Hematopoietic multipotent progenitor cell treated with erythropoietin and hydrocortisone succinate and interleukin-3 and kit ligand, for 15 days (in vitro differentiated cells): ENCODE measurements around the gene CACNB4.
A peak's percentile ranks its signal among the peaks of the same experiment; 100 is the strongest.
"Not testable (repeated sequence)": the region's sequence is repeated elsewhere in the genome, so short reads cannot be mapped to it uniquely, and the experiment has no call there.

Source experiments
- DNase-seq: peaks from one replicate; pipeline ENCODE4 v3.0.0-alpha.2; 2015; ENCODE audit warnings: low spot score

CACNB4 gene

DNA sequence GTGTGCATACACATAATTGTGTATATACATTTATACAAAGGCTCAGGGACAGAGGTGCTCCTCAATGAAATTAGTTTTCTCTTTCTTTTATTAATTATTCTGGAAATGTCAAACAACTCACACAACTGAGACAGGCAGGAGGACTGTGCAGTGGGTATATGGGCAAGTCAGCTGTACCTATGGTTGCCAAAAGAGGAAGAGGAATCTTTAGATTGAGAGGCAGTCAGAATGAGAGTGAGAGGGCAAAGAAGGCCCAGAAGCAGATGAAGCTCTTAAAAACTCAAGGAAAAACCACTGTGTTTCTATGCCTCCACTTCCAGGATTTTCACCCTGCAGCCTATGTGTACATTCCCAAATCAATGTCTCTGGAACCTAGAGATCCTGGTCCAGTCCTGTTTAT, 79.1 kb downstream of the CACNB4 start:
- no peak for DNase-seq

DNA sequence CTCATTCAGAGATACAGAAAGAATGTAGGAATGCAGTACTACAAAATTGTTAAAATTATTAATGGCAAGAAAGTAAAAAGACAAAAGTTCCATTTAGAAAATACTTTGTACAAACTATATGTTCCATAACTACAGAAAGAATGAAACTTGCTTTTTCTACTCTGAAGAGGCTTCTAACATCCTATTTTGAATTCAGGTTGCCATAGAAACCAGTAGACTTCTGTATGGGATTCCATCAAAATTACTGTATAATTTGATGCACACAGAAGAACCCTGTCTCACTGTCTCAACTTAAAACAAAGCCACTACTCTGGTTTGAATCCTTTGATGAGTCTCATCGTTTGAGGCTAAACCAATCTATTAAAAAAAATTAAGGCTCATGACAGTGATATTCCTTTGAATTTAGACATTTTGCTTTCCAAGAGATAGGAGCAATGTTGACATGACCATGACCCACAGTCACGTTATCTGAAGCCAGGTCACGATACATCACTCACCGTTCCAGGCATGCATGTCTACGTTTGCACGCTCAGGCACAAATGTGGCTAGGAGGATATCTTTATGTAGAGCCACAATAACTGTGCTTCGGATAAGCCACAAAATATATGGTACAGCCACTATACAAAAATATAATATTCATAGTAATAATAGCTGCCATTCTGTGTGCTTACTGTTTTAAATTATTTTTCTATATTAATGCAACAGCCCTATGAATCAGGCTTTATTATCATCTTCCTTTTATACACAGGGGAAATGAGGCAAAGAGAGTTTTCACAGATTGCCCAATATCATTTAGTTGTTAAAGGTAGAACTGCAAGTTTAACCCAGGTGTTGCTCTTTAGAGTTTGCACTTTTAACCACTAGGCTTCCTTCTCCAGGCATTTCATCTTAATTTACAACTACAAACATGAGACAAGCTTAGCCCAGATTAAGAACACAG, 82.4 kb downstream of the CACNB4 start:
- no peak for DNase-seq

DNA sequence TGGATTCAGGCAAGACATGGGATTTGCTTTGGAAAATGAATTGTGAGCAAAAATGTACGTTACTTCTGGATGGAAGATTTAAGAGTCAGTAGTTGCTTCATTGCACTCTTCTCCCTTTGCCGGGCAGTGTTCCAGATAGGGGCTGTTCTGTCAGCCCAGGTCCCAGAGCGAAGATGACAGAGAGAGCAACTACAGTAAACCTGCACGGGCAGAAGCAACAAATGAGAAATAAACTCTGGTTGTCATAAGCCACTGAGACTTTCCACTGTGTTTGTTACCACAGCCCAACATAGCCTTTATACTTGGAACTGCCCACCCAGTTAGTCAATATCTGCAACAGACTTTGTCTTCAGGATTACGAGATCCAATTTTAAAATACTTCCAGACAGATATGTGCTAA, 83.3 kb downstream of the CACNB4 start:
- DNase-seq = no peak

DNA sequence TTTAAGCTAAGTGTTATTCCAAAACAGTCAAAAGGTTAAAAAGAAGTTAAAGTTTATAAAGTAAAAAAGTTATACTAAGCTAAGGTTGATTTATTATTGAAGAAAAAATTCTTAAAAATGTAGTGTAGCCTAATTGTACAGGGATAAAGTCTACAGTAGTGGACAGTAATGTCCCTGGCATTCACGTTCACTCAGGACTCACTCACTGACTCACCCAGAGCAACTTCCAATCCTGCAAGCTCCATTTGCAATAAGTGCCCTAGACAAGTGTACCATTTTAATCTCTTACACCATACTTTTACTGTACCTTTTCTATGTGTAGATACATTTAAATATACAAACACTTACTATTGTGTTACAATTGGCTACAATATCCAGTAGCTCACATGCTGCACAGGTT, 86.1 kb downstream of the CACNB4 start:
- DNase-seq = no peak

DNA sequence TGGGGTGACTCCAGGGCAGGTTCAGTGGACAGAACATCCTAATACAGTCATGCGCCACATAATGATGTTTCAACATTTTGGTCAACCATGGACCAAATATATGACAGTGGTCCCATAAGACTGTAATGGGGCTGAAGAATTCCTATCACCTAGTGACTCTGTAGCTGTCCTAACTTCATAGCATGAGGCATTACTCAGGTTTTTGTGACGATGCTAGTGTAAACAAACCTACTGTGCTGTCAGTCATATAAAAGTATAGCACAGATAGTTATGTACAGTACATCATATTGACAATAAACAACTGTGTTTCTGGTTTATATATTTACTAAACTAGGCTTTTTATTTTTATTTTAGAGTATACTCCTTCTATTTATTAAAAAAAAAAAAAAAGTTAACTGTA, 87.1 kb downstream of the CACNB4 start:
- DNase-seq = no peak

DNA sequence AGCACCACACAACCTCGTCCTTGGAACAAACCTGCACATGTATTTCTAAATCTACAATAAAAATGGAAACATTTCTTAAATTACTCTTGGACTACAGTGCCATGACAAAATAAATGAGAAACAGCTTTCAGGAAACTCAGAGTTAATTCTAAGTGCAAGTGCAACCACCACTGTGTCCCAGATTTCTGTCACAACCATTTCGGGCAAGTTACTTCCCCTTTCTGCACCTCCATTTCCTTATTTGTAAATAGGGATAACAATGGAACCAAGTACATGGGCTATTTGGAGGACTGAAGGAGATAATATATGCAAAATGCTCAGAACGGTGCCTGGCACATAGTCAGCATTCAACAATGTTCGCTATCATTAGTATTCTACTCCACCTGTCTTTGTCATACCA, 93.2 kb downstream of the CACNB4 start:
- no peak for DNase-seq

DNA sequence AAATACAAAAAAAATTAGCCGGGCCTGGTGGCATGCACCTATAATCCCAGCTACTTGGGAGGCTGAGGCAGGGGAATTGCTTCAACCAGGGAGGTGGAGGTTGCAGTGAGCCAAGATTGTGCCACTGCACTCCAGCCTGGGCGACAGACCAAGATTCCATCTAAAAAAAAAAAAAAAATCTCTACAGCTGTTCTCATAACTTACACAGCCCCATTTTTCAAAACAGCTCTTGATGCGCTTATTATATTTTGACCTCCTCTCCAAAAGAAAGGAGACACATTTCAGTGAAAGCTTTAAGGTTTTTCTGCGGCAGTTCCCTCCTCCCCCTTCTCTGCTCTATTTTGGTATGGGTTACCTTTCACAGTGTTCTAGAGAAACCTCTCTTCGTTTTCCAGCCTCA, 95.6 kb downstream of the CACNB4 start:
- DNase-seq = not testable (repeated sequence)

DNA sequence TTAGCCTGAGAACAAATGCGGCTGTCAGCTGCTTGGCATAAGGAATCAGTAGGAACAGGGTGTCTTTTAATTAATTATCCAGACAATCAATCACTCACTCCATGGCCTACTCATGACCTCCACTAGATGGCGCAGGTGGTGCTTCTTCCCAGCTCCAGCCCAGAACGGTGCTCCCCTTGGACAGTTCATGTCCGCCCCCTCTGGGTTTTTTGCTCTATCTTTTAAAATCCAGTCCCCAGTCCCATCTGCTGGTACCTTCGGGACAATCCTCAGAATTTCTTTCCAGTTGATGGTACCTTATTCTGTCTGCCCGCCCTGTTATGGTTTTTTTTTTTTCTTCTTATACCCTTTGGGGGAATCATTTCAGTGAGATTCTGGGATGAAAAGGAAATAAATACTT, 99.8 kb downstream of the CACNB4 start:
- DNase-seq = peak; percentile 49

DNA sequence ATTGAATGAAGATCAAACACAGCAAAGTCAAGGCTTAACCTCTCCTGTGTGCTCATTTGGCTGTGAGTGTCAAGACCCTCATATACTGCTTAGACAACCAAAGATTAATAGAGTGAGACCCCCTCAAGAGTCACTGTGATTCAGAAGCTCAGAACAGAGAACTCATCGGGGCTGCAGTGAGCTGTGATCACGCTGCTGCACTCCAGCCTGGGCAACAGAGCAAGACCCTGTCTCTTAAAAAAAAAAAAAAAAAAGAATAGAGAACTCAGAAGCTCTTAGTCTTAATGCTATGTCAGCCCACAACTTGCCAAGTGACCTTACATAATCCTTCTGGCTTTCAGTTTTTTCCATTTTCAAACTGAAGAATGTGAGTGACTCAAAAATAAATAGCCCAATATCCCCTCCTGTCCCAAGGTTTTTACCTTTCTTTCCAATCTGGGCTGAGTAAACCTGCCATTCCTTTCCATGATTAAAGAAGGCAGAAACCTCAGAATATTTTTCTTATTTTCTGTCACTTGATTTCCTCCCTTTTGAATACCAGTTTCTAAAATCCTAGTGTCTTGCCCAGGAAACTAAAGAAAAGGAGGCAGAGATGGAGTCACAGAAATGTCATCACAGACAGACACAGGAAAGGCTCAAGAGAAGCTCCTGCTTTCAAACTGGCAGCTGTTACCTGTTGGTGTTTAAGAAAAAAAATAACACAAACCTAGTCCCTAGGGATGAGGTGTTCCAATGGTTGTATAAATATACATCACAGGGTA, 102.4 kb downstream of the CACNB4 start:
- DNase-seq = no peak

DNA sequence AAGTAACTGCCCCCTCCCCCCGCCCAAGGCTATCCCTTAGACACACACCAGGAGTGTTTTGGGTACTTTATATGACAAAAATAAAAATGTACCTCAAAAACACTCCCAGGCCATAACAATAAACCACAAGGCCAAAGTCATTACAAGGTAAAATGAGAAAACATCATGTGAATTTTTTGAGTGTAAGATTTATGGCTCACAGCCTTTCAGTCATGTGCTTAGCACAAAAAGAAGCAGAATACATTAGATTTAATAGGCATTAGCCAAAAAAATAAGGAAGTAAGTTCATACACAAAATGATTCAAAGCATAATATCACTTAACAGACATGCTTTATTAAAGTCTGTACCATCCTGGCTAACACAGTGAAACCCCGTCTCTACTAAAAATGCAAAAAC, 103.7 kb downstream of the CACNB4 start:
- no peak for DNase-seq

DNA sequence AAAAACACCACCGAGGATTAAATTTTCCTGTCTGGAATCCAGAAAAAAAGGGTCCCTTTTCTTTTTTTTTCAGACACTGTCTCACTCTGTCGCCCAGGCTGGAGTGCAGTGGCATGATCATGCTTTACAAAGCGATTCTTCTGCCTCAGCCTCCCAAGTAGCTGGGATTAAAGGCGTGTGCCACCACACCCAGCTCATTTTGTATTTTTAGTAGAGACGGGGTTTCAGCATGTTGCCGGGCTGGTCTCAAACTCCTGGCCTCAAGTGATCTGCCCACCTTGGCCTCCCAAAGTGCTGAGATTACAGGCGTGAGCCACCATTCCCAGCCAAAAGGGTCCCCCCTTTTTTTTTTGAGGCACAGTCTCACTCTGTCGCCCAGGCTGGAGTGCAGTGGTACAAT, 104.7 kb downstream of the CACNB4 start:
- not testable (repeated sequence) for DNase-seq

DNA sequence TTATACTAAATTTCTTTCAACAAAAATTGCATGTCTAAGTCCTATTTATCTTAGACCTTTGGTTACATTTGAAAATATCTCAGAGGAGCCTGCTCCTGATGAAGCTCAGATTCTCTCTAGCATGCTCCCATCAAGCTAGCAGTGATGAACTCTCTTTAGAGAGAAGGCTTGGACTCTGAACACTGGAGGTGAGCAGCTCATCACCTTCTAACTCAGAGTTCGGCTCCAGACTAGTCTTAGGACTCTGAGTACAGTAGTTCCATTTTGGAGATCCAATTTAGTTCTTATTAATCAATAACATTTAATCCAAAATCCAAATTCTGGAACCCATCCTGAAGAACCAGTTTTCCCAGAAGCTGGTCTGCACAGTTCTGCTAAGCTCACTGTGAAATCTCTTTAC, 107.8 kb downstream of the CACNB4 start:
- no peak for DNase-seq

DNA sequence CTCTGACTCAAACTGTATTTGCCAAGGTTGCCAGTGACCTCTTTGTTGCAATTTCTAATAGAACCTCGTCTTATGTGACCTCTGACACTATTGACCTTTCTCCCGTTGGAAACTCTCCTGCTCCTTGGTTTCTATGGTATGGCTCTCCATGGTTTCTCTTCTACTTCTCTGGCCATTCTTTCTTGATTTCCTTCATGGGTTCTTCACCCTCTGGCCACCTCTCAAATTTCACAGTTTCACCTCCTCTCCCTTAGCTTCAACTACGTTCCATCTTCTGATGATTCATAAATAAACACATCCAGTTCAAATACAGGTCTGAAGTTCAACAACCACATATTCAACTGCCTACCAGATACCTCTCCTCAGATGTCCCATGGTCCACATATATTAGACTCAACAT, 109.5 kb downstream of the CACNB4 start:
- no peak for DNase-seq

DNA sequence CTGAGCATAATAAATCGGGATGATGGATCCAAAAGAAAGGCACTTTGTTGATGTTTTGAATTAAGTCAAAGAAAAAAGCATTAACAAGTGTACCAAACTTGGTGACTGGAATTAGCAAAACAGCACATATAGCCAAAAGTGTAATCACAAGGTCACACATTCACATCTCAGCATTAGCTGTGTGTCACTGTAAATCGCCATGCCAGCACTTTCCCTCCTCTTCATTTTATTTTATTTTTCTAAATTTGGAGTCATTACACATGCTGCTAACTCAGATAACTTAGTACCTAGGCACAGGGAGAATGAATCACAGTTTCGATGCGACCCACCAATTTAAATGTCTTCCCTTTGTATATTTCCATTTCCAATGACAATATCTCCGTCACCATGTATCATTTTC, 111.4 kb downstream of the CACNB4 start:
- DNase-seq = no peak

DNA sequence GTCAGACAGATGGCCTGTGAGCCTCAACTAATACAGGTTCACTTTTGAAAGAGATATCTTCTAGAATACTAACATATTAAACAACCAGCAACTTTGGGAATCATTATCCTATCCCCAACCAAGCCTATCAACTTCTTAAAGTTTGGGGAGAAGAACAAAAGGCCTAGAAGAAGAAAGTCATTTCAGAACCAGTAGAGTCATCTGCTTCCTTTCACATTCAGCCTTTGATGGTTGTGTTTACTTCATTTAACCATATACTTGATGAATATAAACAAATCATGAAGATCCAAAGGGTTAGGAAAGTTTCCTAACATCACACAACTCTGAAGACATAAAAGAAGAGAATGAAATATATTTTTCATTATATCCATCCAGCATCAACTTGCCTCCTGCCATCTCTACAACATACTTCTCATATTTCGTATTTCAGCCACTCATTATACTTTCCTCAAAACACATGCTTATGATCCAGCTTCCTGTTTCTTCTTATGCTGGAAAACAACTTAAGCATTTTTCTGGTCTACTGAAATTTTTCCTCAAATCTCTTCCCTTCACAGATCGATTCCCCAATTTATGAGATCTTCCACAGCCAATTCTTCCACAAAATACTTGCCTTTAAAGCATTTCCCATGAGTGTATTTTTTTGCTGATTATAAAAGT, 114.3 kb downstream of the CACNB4 start:
- DNase-seq = no peak

DNA sequence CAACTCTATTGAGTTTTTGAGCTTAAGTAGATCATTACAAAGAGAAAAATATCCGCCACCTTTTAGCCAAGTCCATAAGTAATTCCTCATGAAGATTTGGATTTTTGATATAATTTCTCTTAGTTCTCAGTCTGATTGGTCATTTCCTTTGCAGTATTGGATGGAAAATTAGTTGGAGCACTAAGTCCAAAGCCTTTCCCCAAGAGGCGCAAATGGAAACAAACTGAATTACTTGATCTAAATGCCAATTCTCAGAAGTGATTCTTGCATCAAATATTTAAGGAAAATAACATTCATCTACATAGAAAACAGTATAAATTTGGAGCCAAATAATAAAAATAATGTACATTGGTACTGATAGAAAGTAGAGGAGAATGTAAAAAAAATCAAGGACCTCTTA, 115.6 kb downstream of the CACNB4 start:
- DNase-seq = no peak

DNA sequence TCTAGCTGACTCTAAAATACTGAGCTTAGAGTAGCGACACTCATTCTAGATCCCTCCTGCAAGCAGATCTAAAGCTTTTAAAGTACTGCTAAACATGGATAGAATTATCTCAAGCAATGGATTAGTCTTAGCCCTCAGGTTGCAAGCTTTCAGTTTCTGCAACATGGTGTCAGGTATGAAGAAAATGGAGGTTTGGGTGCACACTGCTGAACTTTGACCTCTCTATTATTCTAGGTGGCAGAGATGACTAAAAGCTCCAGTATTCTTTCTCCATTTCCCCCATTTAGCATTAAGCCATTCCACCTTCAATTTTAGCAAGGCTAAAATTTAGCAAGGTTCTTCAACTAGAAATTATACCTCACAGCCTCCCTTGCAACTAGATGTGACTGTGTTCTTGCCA, 117.0 kb downstream of the CACNB4 start:
- no peak for DNase-seq

DNA sequence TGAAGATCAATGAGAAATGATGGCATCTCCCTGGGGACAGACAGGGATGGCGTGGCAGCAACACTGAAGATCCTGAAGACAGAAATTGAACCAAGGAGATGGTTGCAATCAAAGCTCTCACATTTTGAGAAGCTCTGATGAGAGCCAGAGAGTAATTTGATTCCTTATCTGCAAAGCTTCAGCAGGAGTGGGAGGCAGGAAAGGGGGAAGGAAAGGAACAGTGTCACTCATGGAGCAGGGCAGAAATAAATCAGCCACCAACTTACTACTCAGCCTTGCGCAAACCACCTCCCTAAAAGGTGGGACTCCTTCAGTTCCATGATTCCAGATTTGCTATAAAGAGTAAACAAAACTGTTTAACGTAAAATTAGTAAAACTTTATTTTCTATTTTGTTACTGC, 119.2 kb downstream of the CACNB4 start:
- DNase-seq = no peak

DNA sequence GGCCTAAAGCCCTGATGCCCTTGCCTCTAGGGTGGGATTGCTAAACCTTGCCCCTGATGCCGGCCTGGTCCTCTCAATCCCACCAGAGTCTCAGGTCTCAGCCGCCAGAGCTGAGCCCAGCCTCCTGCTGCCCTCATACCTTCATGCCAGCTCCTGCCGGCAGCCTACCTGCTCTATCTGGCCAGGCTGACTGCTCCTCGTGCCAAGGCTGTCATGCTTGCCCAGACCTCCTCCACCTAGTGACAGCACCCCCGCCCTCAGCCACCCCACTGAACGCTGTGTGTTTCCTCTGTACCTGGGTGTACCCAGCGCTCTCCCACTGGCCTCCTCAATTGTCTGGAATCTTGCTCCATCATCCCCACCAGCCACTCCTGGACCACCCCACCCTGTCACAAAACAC, 120.1 kb downstream of the CACNB4 start:
- DNase-seq = no peak

DNA sequence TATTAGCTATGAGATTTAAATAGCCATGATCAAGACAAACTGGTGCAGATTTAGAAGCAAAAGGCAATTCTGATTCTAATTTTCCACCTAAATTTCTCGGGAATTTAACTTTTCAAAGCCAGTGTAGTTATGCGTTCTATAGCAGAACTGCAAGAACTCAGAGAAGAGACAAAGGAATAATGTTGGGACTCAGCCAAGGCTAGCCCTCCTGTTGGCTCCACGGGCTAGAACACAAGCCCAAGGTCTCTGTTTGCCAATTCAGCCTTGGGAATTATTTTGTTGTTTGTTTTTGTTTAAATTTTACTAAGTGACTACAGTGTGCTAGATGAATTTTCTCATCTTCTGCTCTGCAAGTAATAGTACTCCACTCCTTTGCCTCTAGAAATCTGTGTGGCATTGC, 121.2 kb downstream of the CACNB4 start:
- DNase-seq = no peak

DNA sequence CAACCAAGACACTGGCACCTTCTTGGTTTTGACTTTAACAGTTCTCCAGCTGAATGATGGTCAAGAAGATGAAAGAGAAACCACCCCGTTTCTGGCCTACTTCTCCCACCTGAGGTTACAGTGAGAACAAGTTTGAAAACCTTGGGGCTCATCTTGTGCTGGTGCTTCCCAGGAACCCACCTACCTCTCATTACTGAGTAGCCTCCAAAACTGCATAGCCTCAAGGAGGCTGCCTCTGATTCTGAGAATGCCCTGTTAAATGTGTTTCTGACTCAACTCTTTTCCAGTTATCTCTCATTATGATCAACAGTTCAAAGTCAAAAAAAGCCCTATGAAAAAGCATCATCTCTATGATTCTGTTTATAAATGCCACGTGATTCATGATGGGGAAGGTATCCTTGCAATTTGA, 121.9 kb downstream of the CACNB4 start:
- no peak for DNase-seq

DNA sequence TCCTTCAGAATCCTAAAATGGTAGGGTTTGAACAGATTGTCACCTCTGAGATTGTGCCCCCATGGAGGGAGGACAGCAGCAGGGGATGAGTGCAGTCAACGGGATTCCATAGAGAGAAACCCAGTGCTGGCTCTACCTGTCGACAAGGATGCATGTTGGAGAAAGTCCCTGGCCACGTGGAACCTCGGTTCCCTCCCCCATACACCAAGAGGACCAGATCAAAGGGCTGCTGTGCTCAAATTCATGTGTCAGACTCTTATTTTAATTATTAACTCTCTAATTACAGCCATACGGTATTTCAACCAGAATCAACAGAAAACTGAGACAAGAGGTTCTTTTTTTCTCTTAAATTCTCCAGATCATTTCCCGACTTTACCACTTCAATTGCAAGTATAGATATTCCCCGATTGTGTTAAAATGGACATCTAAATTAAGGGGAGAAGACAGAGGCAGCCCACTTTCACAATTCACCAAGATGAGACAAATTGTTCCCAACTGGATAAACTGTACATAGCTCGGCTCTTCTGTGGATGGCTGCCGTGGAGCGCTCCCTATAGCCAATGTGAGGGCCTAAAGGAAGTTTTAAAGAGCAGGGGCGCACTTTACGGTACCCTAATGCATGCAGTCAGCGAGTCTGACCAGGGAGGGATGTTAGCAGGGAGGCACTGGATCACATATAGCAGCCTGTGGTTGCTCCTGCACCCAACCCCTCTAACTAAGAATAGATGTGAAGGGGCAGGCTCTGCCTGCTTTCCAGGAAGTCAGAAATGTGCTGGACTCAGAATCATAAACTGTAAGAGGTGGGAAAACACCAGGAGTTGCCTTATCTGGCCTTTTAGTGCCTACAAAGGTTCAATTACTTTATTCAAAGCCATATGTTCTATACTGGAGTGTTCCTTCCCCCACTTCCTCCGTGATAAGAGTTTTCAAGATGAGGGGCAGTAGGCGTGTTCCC, 123.1 kb downstream of the CACNB4 start:
- no peak for DNase-seq
